G401.6 (cell line): Measurements from ENCODE around the gene CFAP161.

Experiments
- FAIRE-seq: peaks from 2 replicates; lab custom pipeline; 2012; peaks lifted over from hg19 to GRCh38; lab: Jason Lieb, UNC

The CFAP161 gene

GRCh38 chr15:81133782-81134461 is at the start of gene CFAP161:
Gene CFAP161, plus strand, starts transcription at chr15:81134270. Its CDS starts 60 bp downstream, at chr15:81134330.
- FAIRE-seq: no peak

- no peak for FAIRE-seq
These were observed 49.4 kb upstream of the CFAP161 start for GRCh38 chr15:81084716-81085115.

GRCh38 chr15:81085213-81085612 is 48.9 kb upstream of the CFAP161 start:
- FAIRE-seq: no peak

- FAIRE-seq: no peak
These were observed 48.2 kb upstream of the CFAP161 start for GRCh38 chr15:81085898-81086297.

- no peak for FAIRE-seq
These were observed 47.0 kb upstream of the CFAP161 start for GRCh38 chr15:81087066-81087465.

GRCh38 chr15:81087694-81088093 is 46.4 kb upstream of the CFAP161 start:
- FAIRE-seq: no peak

GRCh38 chr15:81088470-81089013 is 45.5 kb upstream of the CFAP161 start:
- no peak for FAIRE-seq

GRCh38 chr15:81091889-81092558 is 42.0 kb upstream of the CFAP161 start:
- FAIRE-seq: no peak

- FAIRE-seq: no peak
These were observed 41.5 kb upstream of the CFAP161 start for GRCh38 chr15:81092559-81092902.

- no peak for FAIRE-seq
These were observed 40.1 kb upstream of the CFAP161 start for GRCh38 chr15:81093961-81094360.

GRCh38 chr15:81095690-81096365 is 38.2 kb upstream of the CFAP161 start:
- FAIRE-seq: no peak

GRCh38 chr15:81096398-81096797 is 37.7 kb upstream of the CFAP161 start:
- FAIRE-seq: no peak

- FAIRE-seq: no peak
These were observed 36.8 kb upstream of the CFAP161 start for GRCh38 chr15:81097116-81097889.

- no peak for FAIRE-seq
These were observed 36.2 kb upstream of the CFAP161 start for GRCh38 chr15:81097890-81098280.

GRCh38 chr15:81098349-81098748 is 35.7 kb upstream of the CFAP161 start:
- no peak for FAIRE-seq

- no peak for FAIRE-seq
These were observed 35.0 kb upstream of the CFAP161 start for GRCh38 chr15:81098861-81099651.

GRCh38 chr15:81101894-81102815 is 31.9 kb upstream of the CFAP161 start:
- no peak for FAIRE-seq

- FAIRE-seq: no peak
These were observed 30.2 kb upstream of the CFAP161 start for GRCh38 chr15:81103857-81104256.

GRCh38 chr15:81105545-81105944 is 28.5 kb upstream of the CFAP161 start:
- no peak for FAIRE-seq

- no peak for FAIRE-seq
These were observed 27.5 kb upstream of the CFAP161 start for GRCh38 chr15:81106560-81106959.

- no peak for FAIRE-seq
These were observed 26.2 kb upstream of the CFAP161 start for GRCh38 chr15:81107889-81108288.
